A549 (cell line): ENCODE measurements around the gene HDAC3. TPM values are rescaled to one million over a fixed set of nuclear protein-coding genes. Genes with fewer than 3 reads are reported as not detected.

Experiments used
- ATAC-seq, 2 experiments: fragments of 200-7000 bp in 1 of 2; fragments of >200 bp in 1 of 2; cut with Nextera tagmentation in 1 of 2; cut with Tn5 transposase in 1 of 2; 3 replicates each; pipeline versions ENCODE4 v1.8.0 to v1.9.1; 2018 to 2020; ENCODE audit warnings: mild to moderate bottlenecking in 1 of 2, moderate library complexity in 1 of 2
- CTCF ChIA-PET: fragments of 300-600 bp; sonication (Branson Sonifier 250); formaldehyde crosslinking; extraction: SDS; loops from one replicate; lab custom pipeline; 2021; ENCODE audit warnings: antibody characterized with exemption, inconsistent platforms; lab: Yijun Ruan, JAX
- POLR2A ChIA-PET: fragments of 350-600 bp; formaldehyde crosslinking; extraction: SDS; loops from one replicate; lab custom pipeline; 2021; ENCODE audit warnings: antibody characterized with exemption, inconsistent platforms; lab: Yijun Ruan, JAX
- DNase-seq, 2 experiments: peaks; one replicate each; pipeline versions ENCODE4 v3.0.0 to v3.0.0-alpha.2; 2011 to 2016; ENCODE audit warnings: low read depth in 1 of 2, low spot score in 1 of 2
- FAIRE-seq: peaks from 2 replicates; lab custom pipeline; 2011; peaks lifted over from hg19 to GRCh38; lab: Jason Lieb, UNC
- H3K27ac ChIP-seq, 2 experiments: fragments of >200 bp; sonication (Bioruptor Twin); formaldehyde crosslinking; 3 replicates each; pipeline ENCODE4 v1.5.1; 2016 to 2017
- H3K4me1 ChIP-seq: fragments of >200 bp; sonication (Bioruptor Twin); formaldehyde crosslinking; 3 replicates; pipeline ENCODE4 v1.6.1; 2016
- H3K4me2 ChIP-seq: fragments of >200 bp; sonication (Bioruptor Twin); formaldehyde crosslinking; 3 replicates; pipeline ENCODE4 v1.6.1; 2016
- H3K4me3 ChIP-seq: fragments of >200 bp; sonication (Bioruptor Twin); formaldehyde crosslinking; 3 replicates; pipeline ENCODE4 v1.5.1; 2016
- H3K9me3 ChIP-seq: fragments of >200 bp; sonication (Bioruptor Twin); formaldehyde crosslinking; 3 replicates; pipeline ENCODE4 v1.6.1; 2016
- CEBPB ChIP-seq, 2 experiments: fragments of >200 bp in 1 of 2; sonication (Bioruptor Twin) in 1 of 2; formaldehyde crosslinking in 1 of 2; IDR thresholded peaks; 2 replicates each; pipeline ENCODE4 v1.6.1; 2012 to 2016
- CHD2 ChIP-seq: fragments of 150-350 bp; IDR thresholded peaks from 2 replicates; pipeline ENCODE4 v1.6.1; 2014; ENCODE audit warnings: low read length; ENCODE audit not compliant: partially characterized antibody
- CHD4 ChIP-seq: fragments of 200-600 bp; sonication (generic); IDR thresholded peaks from 2 replicates; pipeline ENCODE4 v1.6.1; 2016; ENCODE audit warnings: antibody characterized with exemption, mild to moderate bottlenecking, borderline replicate concordance
- EHMT2 ChIP-seq: fragments of 200-600 bp; sonication (generic); IDR thresholded peaks from 2 replicates; pipeline ENCODE4 v1.6.1; 2016; ENCODE audit warnings: antibody characterized with exemption, low read depth, mild to moderate bottlenecking, moderate library complexity
- FOSL2 ChIP-seq, 2 experiments: fragments of 450-650 bp in 1 of 2; fragments of >200 bp in 1 of 2; sonication (Bioruptor Twin) in 1 of 2; formaldehyde crosslinking; IDR thresholded peaks; 2 replicates each; pipeline versions ENCODE4 v1.5.0 to v1.6.1; 2016 to 2020; ENCODE audit warnings: mild to moderate bottlenecking in 1 of 2, moderate library complexity in 1 of 2
- FOXS1 ChIP-seq: fragments of 250-450 bp; sonication (Bioruptor Pico); IDR thresholded peaks from 2 replicates; pipeline ENCODE4 v1.5.0; 2020; ENCODE audit warnings: mild to moderate bottlenecking, moderate library complexity
- HDAC2 ChIP-seq: fragments of 200-600 bp; sonication (generic); IDR thresholded peaks from 2 replicates; pipeline ENCODE4 v1.6.1; 2016
- HEYL ChIP-seq: fragments of 250-450 bp; sonication (Bioruptor Pico); IDR thresholded peaks from 2 replicates; pipeline ENCODE4 v1.8.0; 2021; ENCODE audit warnings: mild to moderate bottlenecking, moderate library complexity
- HOXB5 ChIP-seq: fragments of 250-450 bp; sonication (Bioruptor Pico); IDR thresholded peaks from 2 replicates; pipeline ENCODE4 v1.5.0; 2020; ENCODE audit warnings: mild to moderate bottlenecking, moderate library complexity
- KDM5A ChIP-seq: fragments of 200-600 bp; sonication (generic); IDR thresholded peaks from 2 replicates; pipeline ENCODE4 v1.6.1; 2016; ENCODE audit warnings: antibody characterized with exemption, mild to moderate bottlenecking
- MAFK ChIP-seq: fragments of 450-650 bp; IDR thresholded peaks from 2 replicates; pipeline ENCODE4 v1.6.1; 2014; ENCODE audit not compliant: partially characterized antibody
- MAZ ChIP-seq: fragments of 150-350 bp; IDR thresholded peaks from 2 replicates; pipeline ENCODE4 v1.6.1; 2014; ENCODE audit warnings: antibody characterized with exemption, low read depth, low read length, borderline replicate concordance
- MYC ChIP-seq: IDR thresholded peaks from 2 replicates; pipeline ENCODE4 v1.6.1; 2012; ENCODE audit warnings: mild to moderate bottlenecking, inconsistent platforms, low read length, improper control_type of control experiment, borderline replicate concordance
- NFE2L2 ChIP-seq: fragments of 150-350 bp; conservative IDR thresholded peaks from 2 replicates; pipeline ENCODE4 v1.6.1; 2014; ENCODE audit warnings: low read length
- NPAS2 ChIP-seq: fragments of 250-450 bp; sonication (Bioruptor Pico); IDR thresholded peaks from 2 replicates; pipeline ENCODE4 v1.8.0; 2022; ENCODE audit warnings: mild to moderate bottlenecking, moderate library complexity, borderline replicate concordance
- RAD21 ChIP-seq, 2 experiments: fragments of >200 bp in 1 of 2; sonication (Bioruptor Twin) in 1 of 2; formaldehyde crosslinking in 1 of 2; IDR thresholded peaks in 1 of 2; conservative IDR thresholded peaks in 1 of 2; 2 replicates in 1 of 2; 3 replicates in 1 of 2; pipeline ENCODE4 v1.6.1; 2012 to 2018; ENCODE audit warnings: inconsistent platforms in 1 of 2
- RARB ChIP-seq: fragments of 250-450 bp; sonication (Bioruptor Pico); IDR thresholded peaks from 2 replicates; pipeline ENCODE4 v1.8.0; 2021; ENCODE audit warnings: mild to moderate bottlenecking, moderate library complexity
- RFX5 ChIP-seq: fragments of 450-650 bp; IDR thresholded peaks from 2 replicates; pipeline ENCODE4 v1.7.1; 2014; ENCODE audit warnings: antibody characterized with exemption, mild to moderate bottlenecking, moderate library complexity
- TFCP2L1 ChIP-seq: fragments of 250-450 bp; sonication (Bioruptor Pico); IDR thresholded peaks from 2 replicates; pipeline ENCODE4 v1.5.0; 2021; ENCODE audit warnings: mild to moderate bottlenecking
- WGBS: methylation state at CpG from one replicate; pipeline ENCODE4 v1.1.6; 2017; ENCODE audit errors: missing lambda C conversion rate; 5-methylcytosine and 5-hydroxymethylcytosine counted together
- polyA plus RNA-seq, 4 experiments: library from polyadenylated mRNA; depleted of rRNA in 3 of 4; stranded (reverse); fragments of >200 nt; fragmentation: RNase III in 1 of 4; extraction: RNeasy Plus Mini Kit Qiagen cat#74134 plus additional on column Dnase treatment in 1 of 4; gene quantifications; 2 replicates in 3 of 4; 3 replicates in 1 of 4; pipeline ENCODE4 v1.2.3, GENCODE V29; 2011 to 2017

HDAC3 gene
- polyA plus RNA-seq, 2 of the 4 experiments (the other 2 are of a cell fraction): 51.1 to 67.3 TPM

- Histone ChIP-seq H3K9me3 (no peaks in the 10 kb centered on the region), H3K4me1 (peaks cover 49% of the 10 kb centered on the region), H3K27ac (peak overlapping the region in 1 of 2 experiments; percentile 38; a peak in 3 of 6 replicates), H3K4me2 (peak overlapping the region; percentile 59), H3K4me3 (no peak overlapping the region)
- WGBS: 26% methylated on average over 6 of the region's 6 CpGs
- DNase-seq (peak; percentile 80 to 92), ATAC-seq (peak; percentile 95 to 98), FAIRE-seq (peak; percentile 51)
- no peak for TF ChIP-seq NFE2L2
- TF ChIP-seq RFX5: no peak
- peak; percentile 82 to 90 for TF ChIP-seq CEBPB (IDR thresholded peaks at IDR 0.05)
- no peak for TF ChIP-seq FOSL2 (IDR thresholded peaks at IDR 0.05)
- peak; percentile 82 for TF ChIP-seq FOSL2 (CRISPR knock-in tag; IDR thresholded peaks at IDR 0.05)
- TF ChIP-seq HEYL (CRISPR knock-in tag): no peak
- POLR2A ChIA-PET: interaction anchor here (1.2 kb wide), 2 partner anchors 10 to 33 kb away, joined by 4 read pairs; partner anchors contain the start of genes HDAC3 and RELL2
- CTCF ChIA-PET: interaction anchor here (1.6 to 9.1 kb wide), 3 partner anchors 11 to 23 kb away, joined by 3 to 85 read pairs (median 35); partner anchors contain the start of gene DIAPH1
Observed at GRCh38 chr5:141603923-141604717, 32.5 kb downstream of the HDAC3 start.

GRCh38 chr5:141602606-141603005 lies 34.0 kb downstream of the HDAC3 start:
- no peak overlapping the region for H3K4me3 ChIP-seq
- DNase-seq: no peak
- CTCF ChIA-PET: interaction anchor here (0.7 to 9.1 kb wide), 5 partner anchors 9 to 359 kb away, joined by 3 to 85 read pairs (median 3); partner anchors contain the start of gene DIAPH1
- H3K4me1 ChIP-seq: peaks cover 40% of the 10 kb centered on the region
- no peaks in the 10 kb centered on the region for H3K9me3 ChIP-seq
- TF ChIP-seq MAZ (no peak), CHD4 (no peak), EHMT2 (no peak), NPAS2 (no peak), HOXB5 (CRISPR knock-in tag) (no peak), HDAC2 (no peak), RAD21 (conservative IDR thresholded peaks at IDR 0.05 in 1 of 2, IDR thresholded peaks at IDR 0.05 in 1 of 2) (no peak), MYC (no peak)
- H3K4me2 ChIP-seq: no peak overlapping the region
- WGBS: 93% methylated on average over 1 of the region's 1 CpG
- POLR2A ChIA-PET: no interaction called here
- FAIRE-seq: no peak
- no peak for ATAC-seq
- H3K27ac ChIP-seq: no peak overlapping the region

GRCh38 chr5:141598391-141599345 lies 38.0 kb downstream of the HDAC3 start:
- FAIRE-seq (no peak), DNase-seq (no peak), ATAC-seq (peak; percentile 28 to 57; a peak in 3 of 6 replicates)
- Histone ChIP-seq H3K4me3 (no peak overlapping the region), H3K9me3 (no peaks in the 10 kb centered on the region), H3K4me2 (peak overlapping the region; percentile 10; the same call in 2 of the 3 replicates), H3K4me1 (peaks cover 15% of the 10 kb centered on the region), H3K27ac (no peak overlapping the region)
- TF ChIP-seq FOXS1 (CRISPR knock-in tag) (no peak), TFCP2L1 (CRISPR knock-in tag) (no peak), RARB (CRISPR knock-in tag) (no peak), MAFK (no peak), KDM5A (no peak), NFE2L2 (no peak), CHD2 (no peak), RAD21 (conservative IDR thresholded peaks at IDR 0.05 in 1 of 2, IDR thresholded peaks at IDR 0.05 in 1 of 2) (no peak)
- WGBS: 63% methylated on average over 3 of the region's 3 CpGs
- CTCF ChIA-PET: interaction anchor here (0.6 to 9.1 kb wide), 6 partner anchors 9 to 774 kb away, joined by 3 to 85 read pairs (median 3); partner anchors contain the start of gene DIAPH1
- POLR2A ChIA-PET: no interaction called here
